ENCODE results near the gene INTS12.

- TF ChIP-seq EZH2 (IDR thresholded peaks at IDR 0.05; ENCODE audit: low read length) = no peak
- no peak for TF ChIP-seq CTCF (optimal IDR thresholded peaks at IDR 0.05 in 1 of 3, IDR thresholded peaks at IDR 0.05 in 1 of 3, conservative IDR thresholded peaks at IDR 0.05 in 1 of 3; ENCODE audit: extremely low read depth in 1 of 3, insufficient read depth in 2 of 3, low read length in 3 of 3)
Measured at GRCh38 chr4:105748222-105748621, 39.7 kb upstream of the INTS12 start.

Measured in keratinocyte (primary cell).